HG03565 (cell line): ENCODE results near the gene KDM5B.
"Not testable (repeated sequence)": the region's sequence is repeated elsewhere in the genome, so short reads cannot be mapped to it uniquely, and the experiment has no call there.

ENCODE experiments used
- ATAC-seq: cut with Tn5 transposase; IDR thresholded peaks from one replicate; pipeline ENCODE4 v1.9.1; 2021; ENCODE audit warnings: mild to moderate bottlenecking, moderate library complexity; ENCODE audit not compliant: unreplicated experiment

KDM5B gene

GRCh38 chr1:202716654-202717053 lies 91.6 kb downstream of the KDM5B start:
- ATAC-seq: no peak

- not testable (repeated sequence) for ATAC-seq
These were observed 94.0 kb downstream of the KDM5B start for GRCh38 chr1:202714202-202714601.

GRCh38 chr1:202713110-202713509 lies 95.1 kb downstream of the KDM5B start:
- ATAC-seq: no peak

GRCh38 chr1:202711949-202712635 lies 96.1 kb downstream of the KDM5B start:
- no peak for ATAC-seq

- ATAC-seq: no peak
These were observed 97.9 kb downstream of the KDM5B start, which contains the start of gene SYT2 for GRCh38 chr1:202710070-202711045. Gene SYT2, minus strand, starts transcription at chr1:202710454. Its CDS starts 104,682 bp downstream, at chr1:202605772.

GRCh38 chr1:202709276-202710041 lies 98.8 kb downstream of the KDM5B start:
- no peak for ATAC-seq

GRCh38 chr1:202708456-202709275 lies 99.6 kb downstream of the KDM5B start:
- no peak for ATAC-seq

- ATAC-seq: no peak
These were observed 101.4 kb downstream of the KDM5B start for GRCh38 chr1:202706851-202707250.

GRCh38 chr1:202704601-202705000 lies 103.6 kb downstream of the KDM5B start:
- no peak for ATAC-seq

GRCh38 chr1:202703191-202703590 lies 105.0 kb downstream of the KDM5B start:
- no peak for ATAC-seq

GRCh38 chr1:202702088-202702487 lies 106.1 kb downstream of the KDM5B start:
- no peak for ATAC-seq

GRCh38 chr1:202701200-202701599 lies 107.0 kb downstream of the KDM5B start:
- no peak for ATAC-seq

GRCh38 chr1:202700061-202700460 lies 108.2 kb downstream of the KDM5B start:
- ATAC-seq: no peak

GRCh38 chr1:202698276-202698675 lies 109.9 kb downstream of the KDM5B start:
- no peak for ATAC-seq

GRCh38 chr1:202697038-202697437 lies 111.2 kb downstream of the KDM5B start:
- no peak for ATAC-seq

- no peak for ATAC-seq
These were observed 113.9 kb downstream of the KDM5B start for GRCh38 chr1:202694314-202694713.

- no peak for ATAC-seq
These were observed 115.2 kb downstream of the KDM5B start for GRCh38 chr1:202692959-202693555.

- ATAC-seq: no peak
These were observed 116.4 kb downstream of the KDM5B start for GRCh38 chr1:202691816-202692215.

GRCh38 chr1:202689493-202690342 lies 118.5 kb downstream of the KDM5B start:
- ATAC-seq: no peak
